Measurements from ENCODE around the gene SLC10A7.

SLC10A7 gene

GRCh38 chr4:146247356-146247755, 274.4 kb downstream of the SLC10A7 start:
- no peak for DNase-seq

- DNase-seq, result no peak
These were observed 275.4 kb downstream of the SLC10A7 start for GRCh38 chr4:146246381-146246780.

DNA sequence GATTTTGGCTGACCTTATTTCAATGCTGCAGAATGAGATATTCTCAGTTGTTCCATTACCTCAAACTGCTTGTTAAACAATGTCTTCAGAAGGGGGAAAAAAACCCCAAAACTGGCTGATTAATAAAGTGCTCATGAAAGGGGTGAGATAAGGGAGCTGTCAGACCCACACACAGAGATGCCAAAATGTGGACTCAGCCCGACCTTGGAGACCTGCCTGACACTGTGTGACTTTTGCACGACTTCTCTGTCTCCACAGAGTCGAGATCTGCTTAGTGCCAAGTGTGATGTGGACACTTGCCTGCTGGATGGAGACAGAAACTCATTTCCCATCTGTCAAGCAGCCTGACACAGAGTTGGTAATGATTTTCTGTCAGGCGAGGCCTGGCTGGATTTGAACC, 275.9 kb downstream of the SLC10A7 start:
- no peak for DNase-seq

- no peak for DNase-seq
These were observed 276.5 kb downstream of the SLC10A7 start for GRCh38 chr4:146245246-146245645.

DNA sequence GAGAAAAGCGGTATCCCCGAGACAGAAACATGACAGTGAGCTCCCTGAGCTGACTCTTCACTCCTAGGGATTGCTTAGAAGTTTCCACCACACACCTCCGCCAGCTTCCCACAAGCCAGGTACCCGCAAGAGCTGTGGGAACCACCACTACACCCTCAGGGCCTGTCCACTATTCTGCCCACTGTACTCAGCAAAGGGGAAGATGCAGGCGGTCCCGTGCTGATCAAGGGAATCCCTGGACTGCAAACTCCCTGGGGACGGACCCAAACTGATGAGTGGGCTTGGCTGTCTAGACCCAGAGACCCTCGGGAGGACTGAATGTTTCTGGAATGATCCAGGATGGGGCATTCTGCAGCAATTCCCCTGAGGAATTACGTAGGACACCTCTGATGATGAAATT, 277.2 kb downstream of the SLC10A7 start:
- DNase-seq, result no peak

- no peak for DNase-seq
These were observed 277.9 kb downstream of the SLC10A7 start for GRCh38 chr4:146243883-146244277.

- no peak for DNase-seq
These were observed 278.4 kb downstream of the SLC10A7 start for GRCh38 chr4:146243141-146243882.

DNA sequence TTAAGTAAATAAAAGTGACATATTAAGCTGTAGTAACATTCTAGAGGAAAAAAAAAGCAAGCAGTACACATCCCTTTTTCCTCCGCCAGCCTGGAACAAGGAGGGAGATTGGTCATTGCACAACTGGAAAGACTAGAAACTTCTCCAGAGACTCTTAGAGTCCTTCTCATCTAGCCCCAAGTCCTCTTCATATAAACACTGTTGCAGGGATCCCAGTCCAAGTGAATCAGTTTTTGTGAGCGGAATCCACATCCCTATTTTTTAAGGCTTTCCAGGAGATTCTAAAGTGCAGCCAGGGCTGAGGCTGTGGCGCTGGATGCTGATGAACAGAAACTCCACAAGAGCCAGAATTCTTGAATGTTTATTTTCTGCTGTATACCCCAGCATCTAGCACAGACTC, 283.6 kb downstream of the SLC10A7 start:
- DNase-seq, result no peak

- no peak for DNase-seq
These were observed 284.6 kb downstream of the SLC10A7 start for GRCh38 chr4:146237092-146237491.

GRCh38 chr4:146236216-146236615, 285.5 kb downstream of the SLC10A7 start:
- no peak for DNase-seq

- DNase-seq, result no peak
These were observed 286.0 kb downstream of the SLC10A7 start for GRCh38 chr4:146235654-146236177.

GRCh38 chr4:146232131-146232722, 289.5 kb downstream of the SLC10A7 start:
- DNase-seq, result no peak

DNA sequence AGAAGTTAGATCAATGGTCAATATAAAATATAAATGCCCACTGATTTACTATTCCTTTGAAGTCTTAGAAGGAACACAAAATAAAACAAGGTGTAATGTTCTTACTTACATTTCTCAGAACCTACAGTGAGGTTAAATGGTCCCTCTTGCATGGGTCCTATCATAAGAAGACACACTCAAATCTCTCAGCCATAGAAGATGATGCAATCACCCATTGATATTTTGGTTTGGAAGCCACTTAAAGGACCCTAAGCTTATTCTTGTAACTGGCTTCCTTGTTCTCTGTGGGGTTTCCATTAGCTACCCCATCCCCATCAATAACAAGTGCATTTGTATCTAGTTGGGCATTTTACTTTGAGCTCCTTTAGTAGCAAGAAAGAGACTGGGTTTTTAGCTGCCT, 292.3 kb downstream of the SLC10A7 start:
- no peak for DNase-seq

GRCh38 chr4:146224326-146224966, 297.3 kb downstream of the SLC10A7 start:
- no peak for DNase-seq

- no peak for DNase-seq
These were observed 299.4 kb downstream of the SLC10A7 start for GRCh38 chr4:146222313-146222712.

- DNase-seq, result no peak
These were observed 307.5 kb downstream of the SLC10A7 start, which contains the start of gene REELD1 for GRCh38 chr4:146214238-146214637. Gene REELD1, plus strand, starts transcription at chr4:146214538. Its CDS starts 2,415 bp downstream, at chr4:146216953.

DNA sequence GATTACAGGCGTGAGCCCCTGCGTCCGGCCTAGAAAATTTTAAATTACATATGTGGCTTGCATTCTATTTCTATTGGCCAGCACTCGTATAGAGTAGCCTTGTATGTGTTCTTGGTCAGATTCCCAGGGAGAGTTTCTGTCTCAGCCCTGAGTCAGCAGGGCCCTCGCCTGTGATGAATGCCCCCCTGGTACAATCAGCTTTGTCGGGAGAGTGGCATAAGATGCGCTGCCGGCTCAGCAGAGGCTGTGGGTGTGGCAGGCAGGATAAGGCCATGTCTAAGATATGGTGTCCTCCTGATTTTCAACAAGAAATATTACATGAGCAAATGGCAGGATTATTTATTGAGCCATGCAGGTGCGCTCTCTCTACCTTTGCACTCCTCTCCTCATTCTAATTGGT, 309.0 kb downstream of the SLC10A7 start:
- DNase-seq, result no peak

DNA sequence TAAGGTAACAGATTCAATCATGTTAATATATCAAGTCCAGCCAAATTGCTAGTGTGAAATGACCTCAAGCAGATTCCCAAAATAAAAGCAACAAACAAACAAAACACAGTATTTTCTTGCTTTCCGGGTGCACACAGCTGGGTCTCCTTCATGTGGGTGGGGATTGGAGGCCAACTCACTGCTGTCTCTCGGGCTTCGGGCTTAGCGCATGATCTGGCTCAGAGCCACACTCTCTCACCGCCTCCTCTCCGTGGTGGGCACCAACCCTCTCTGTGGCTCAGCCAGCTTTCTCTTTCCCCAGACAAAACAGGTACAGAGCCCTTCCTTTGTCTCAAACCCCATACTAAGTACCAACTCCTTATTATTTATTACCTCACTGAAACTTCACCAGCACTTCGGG, 310.3 kb downstream of the SLC10A7 start:
- no peak for DNase-seq

- DNase-seq, result no peak
These were observed 310.9 kb downstream of the SLC10A7 start for GRCh38 chr4:146210890-146211289.

DNA sequence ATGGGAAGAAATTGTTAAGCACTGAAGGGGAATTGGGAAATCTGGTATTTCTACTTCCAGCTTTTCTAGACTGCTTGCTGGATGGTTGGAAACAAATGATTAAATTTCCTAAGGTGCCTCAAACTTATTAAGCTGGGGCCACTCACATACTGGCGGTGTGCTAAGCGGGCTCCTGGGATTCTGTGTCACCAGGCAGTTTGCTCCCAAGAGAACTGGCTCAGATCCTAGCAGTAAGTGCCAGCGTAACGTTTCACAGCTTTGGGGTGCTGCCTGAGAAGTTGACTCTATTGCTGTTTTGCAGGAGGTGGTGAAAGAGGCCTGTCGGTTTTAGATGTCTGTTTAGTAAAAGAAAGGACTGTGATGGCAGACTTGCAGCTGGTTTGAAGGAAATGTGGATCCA, 314.3 kb downstream of the SLC10A7 start:
- DNase-seq, result no peak

Measured in effector CD4-positive, alpha-beta T cell (primary cell).